Esophagus muscularis mucosa (tissue), 4 donors: ENCODE data around the gene CRY2. TPM values are rescaled to one million over a fixed set of nuclear protein-coding genes. Genes with fewer than 3 reads are reported as not detected.
A peak's percentile ranks its signal among the peaks of the same experiment; 100 is the strongest.

Experiments used
- DNase-seq: peaks from one replicate; pipeline ENCODE4 v3.0.0-alpha.2; 2017; ENCODE audit errors: extremely low spot score
- H3K27ac ChIP-seq, 4 donors: fragments of 200-600 bp; sonication (generic); replicated peaks in 1 of 4; 1 replicate in 3 of 4; 2 replicates in 1 of 4; pipeline ENCODE4 v1.5.1; 2016 to 2019; ENCODE audit warnings: mild to moderate bottlenecking in 1 of 4
- H3K27me3 ChIP-seq, 4 donors: fragments of 200-600 bp; sonication (generic); one replicate each; pipeline versions ENCODE4 v1.5.1 to v1.6.0; 2016 to 2019
- H3K36me3 ChIP-seq, 4 donors: fragments of 200-600 bp; sonication (generic); one replicate each; pipeline ENCODE4 v1.5.1; 2016 to 2019
- H3K4me1 ChIP-seq, 4 donors: fragments of 200-600 bp; sonication (generic); one replicate each; pipeline ENCODE4 v1.5.1; 2016 to 2019
- H3K4me3 ChIP-seq, 4 donors: fragments of 200-600 bp; sonication (generic); 1 replicate in 2 of 4; 2 replicates in 2 of 4; pipeline ENCODE4 v1.5.1; 2016 to 2019; ENCODE audit warnings: mild to moderate bottlenecking in 4 of 4, moderate library complexity in 1 of 4
- H3K9me3 ChIP-seq, 4 donors: fragments of 200-600 bp; sonication (generic); 1 replicate in 3 of 4; 2 replicates in 1 of 4; pipeline ENCODE4 v1.5.1; 2016 to 2019
- CTCF ChIP-seq, 3 experiments: fragments of 200-600 bp in 2 of 3; fragments of 450-650 bp in 1 of 3; sonication (generic) in 2 of 3; IDR thresholded peaks; one replicate each; pipeline ENCODE4 v1.5.1; 2017 to 2019; ENCODE audit warnings: antibody characterized with exemption in 3 of 3, mild to moderate bottlenecking in 2 of 3, moderate library complexity in 1 of 3
- EP300 ChIP-seq: sonication (generic); formaldehyde crosslinking; IDR thresholded peaks from one replicate; pipeline ENCODE4 v1.6.1; 2017; ENCODE audit warnings: antibody characterized with exemption
- POLR2A ChIP-seq: fragments of 450-650 bp; IDR thresholded peaks from one replicate; pipeline ENCODE4 v1.6.1; 2017; ENCODE audit warnings: antibody characterized with exemption, moderate library complexity, mild to moderate bottlenecking, low read depth
- POLR2AphosphoS5 ChIP-seq, 2 donors: sonication (generic); formaldehyde crosslinking; IDR thresholded peaks; one replicate each; pipeline ENCODE4 v1.6.1; 2017; ENCODE audit warnings: antibody characterized with exemption in 2 of 2
- WGBS: methylation state at CpG from one replicate; pipeline ENCODE4 v1.1.5; 2018; 5-methylcytosine and 5-hydroxymethylcytosine counted together
- intact Hi-C: fragments of 100-400 bp; cut with DNase I; formaldehyde crosslinking; loops from one replicate; pipeline ENCODE4 v1.15.1; 2023
- total RNA-seq, 4 donors: library from RNA; depleted of rRNA; stranded (reverse); fragments of >200 nt; gene quantifications; one replicate each; pipeline versions ENCODE4 v1.1.0 to v1.2.1, GENCODE V29; 2016

The CRY2 gene
- total RNA-seq, 4 donors from 2014 or later = 32.0 to 57.6 (median 49.7) TPM

GRCh38 chr11:45864041-45864440 lies 16.8 kb downstream of the CRY2 start:
- Histone ChIP-seq H3K36me3 (peaks cover 72 to 89% (median 88%) of the 10 kb centered on the region in 4 donors), H3K4me1 (peaks cover 19 to 33% (median 22%) of the 10 kb centered on the region in 4 donors), H3K27ac (no peak overlapping the region), H3K4me3 (no peak overlapping the region), H3K9me3 (no peaks in the 10 kb centered on the region), H3K27me3 (no peaks in the 10 kb centered on the region)
- TF ChIP-seq EP300 (no peak), POLR2AphosphoS5 (IDR thresholded peaks at IDR 0.05) (no peak), CTCF (IDR thresholded peaks at IDR 0.05) (no peak), POLR2A (no peak)
- DNase-seq = no peak
- intact Hi-C loops = no loop called here

- intact Hi-C loops = no loop called here
These were observed 22.3 kb downstream of the CRY2 start for GRCh38 chr11:45869551-45869950.

GRCh38 chr11:45870706-45871105 lies 23.4 kb downstream of the CRY2 start:
- 85% methylated on average over 3 of the region's 4 CpGs for WGBS
- no peaks in the 10 kb centered on the region for H3K4me1 ChIP-seq
- TF ChIP-seq POLR2AphosphoS5 (IDR thresholded peaks at IDR 0.05) = no peak
- TF ChIP-seq CTCF (IDR thresholded peaks at IDR 0.05) = no peak
- TF ChIP-seq POLR2A = no peak
- TF ChIP-seq EP300 = no peak
- H3K36me3 ChIP-seq = peaks cover 86 to 100% (median 99%) of the 10 kb centered on the region in 4 donors
- H3K4me3 ChIP-seq = no peak overlapping the region
- intact Hi-C loops = no loop called here
- no peaks in the 10 kb centered on the region for H3K9me3 ChIP-seq
- no peak overlapping the region for H3K27ac ChIP-seq
- no peaks in the 10 kb centered on the region for H3K27me3 ChIP-seq
- no peak for DNase-seq

More at GRCh38 chr11:45869551-45869950, 22.3 kb downstream of the CRY2 start:
- no peak overlapping the region for H3K27ac ChIP-seq
- no peaks in the 10 kb centered on the region for H3K27me3 ChIP-seq
- TF ChIP-seq POLR2AphosphoS5 (IDR thresholded peaks at IDR 0.05) (no peak), POLR2A (no peak), CTCF (IDR thresholded peaks at IDR 0.05) (no peak), EP300 (no peak)
- no peaks in the 10 kb centered on the region for H3K4me1 ChIP-seq
- H3K4me3 ChIP-seq = no peak overlapping the region
- no peaks in the 10 kb centered on the region for H3K9me3 ChIP-seq
- H3K36me3 ChIP-seq = peaks cover 83 to 100% (median 99%) of the 10 kb centered on the region in 4 donors
- no peak for DNase-seq
- 89% methylated on average over 5 of the region's 12 CpGs for WGBS

- Histone ChIP-seq H3K4me1 (no peaks in the 10 kb centered on the region), H3K27me3 (no peaks in the 10 kb centered on the region), H3K27ac (no peak overlapping the region), H3K36me3 (peaks cover 82 to 100% (median 99%) of the 10 kb centered on the region in 4 donors), H3K9me3 (no peaks in the 10 kb centered on the region), H3K4me3 (no peak overlapping the region)
- 86% methylated on average over 2 of the region's 2 CpGs for WGBS
- DNase-seq = no peak
- intact Hi-C loops = no loop called here
- TF ChIP-seq POLR2AphosphoS5 (IDR thresholded peaks at IDR 0.05) = no peak
- TF ChIP-seq POLR2A = no peak
- no peak for TF ChIP-seq EP300
- no peak for TF ChIP-seq CTCF (IDR thresholded peaks at IDR 0.05)
These were observed 24.4 kb downstream of the CRY2 start for GRCh38 chr11:45871638-45872037.

GRCh38 chr11:45872651-45873356 lies 25.5 kb downstream of the CRY2 start:
- Histone ChIP-seq H3K4me3 (no peak overlapping the region), H3K4me1 (no peaks in the 10 kb centered on the region), H3K9me3 (no peaks in the 10 kb centered on the region), H3K27ac (no peak overlapping the region), H3K36me3 (peaks cover 83 to 100% (median 99%) of the 10 kb centered on the region in 4 donors), H3K27me3 (no peaks in the 10 kb centered on the region)
- intact Hi-C loops = no loop called here
- WGBS = 59% methylated on average over 9 of the region's 9 CpGs
- TF ChIP-seq CTCF (IDR thresholded peaks at IDR 0.05) (peak; percentile 45 to 66 (median 46)), EP300 (no peak)
- DNase-seq = no peak
